ENCODE data around the gene NOSTRIN. TPM values are rescaled to one million over a fixed set of nuclear protein-coding genes. Genes with fewer than 3 reads are reported as not detected.

NOSTRIN gene
- total RNA-seq, 1 experiment from 2014 or later, result 0.51 TPM

DNA sequence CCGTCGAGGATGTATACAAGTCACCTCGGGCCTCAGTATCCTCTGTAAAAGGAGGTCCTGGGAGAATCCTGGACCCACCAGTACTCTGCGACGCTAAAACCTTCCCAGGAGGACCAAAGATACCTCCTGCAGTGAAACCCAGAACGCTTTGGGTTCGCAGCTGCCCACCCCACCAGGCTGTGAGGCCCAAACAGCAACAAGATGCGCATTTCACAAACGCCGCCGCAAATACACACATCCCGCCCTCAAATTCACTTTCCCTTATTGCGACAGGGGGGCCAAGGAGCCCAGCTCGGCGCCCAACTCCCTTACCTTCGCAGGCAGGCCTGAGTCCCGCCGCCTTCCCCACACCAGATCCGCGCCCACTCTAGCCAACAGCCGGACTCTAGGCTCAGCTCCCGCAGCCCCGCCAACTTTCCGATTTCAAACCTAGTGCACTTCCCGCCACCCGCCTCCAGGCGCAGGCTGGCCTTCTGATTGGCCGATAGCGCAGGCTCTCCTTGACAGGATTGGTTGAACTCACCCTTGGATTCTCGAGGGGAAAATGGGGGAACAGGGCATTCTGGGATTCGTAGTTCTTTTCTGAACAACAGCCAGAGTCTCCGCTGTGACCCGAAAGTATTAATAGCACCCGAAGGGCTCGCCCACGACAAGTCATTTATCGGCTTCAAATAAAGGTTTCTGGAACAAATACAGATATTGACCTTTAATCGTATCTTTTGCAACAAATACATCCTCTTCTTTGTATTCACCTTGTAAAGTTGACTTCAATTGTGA is 87.8 kb downstream of the NOSTRIN start, which contains the start of gene SPC25:
Gene SPC25, minus strand, starts transcription at position 425 of the 777 bp plus-strand sequence. CDS start 911 bp downstream, outside the sequence.
- no peaks in the 10 kb centered on the region for H3K9me3 Mint-ChIP-seq (ENCODE audit: unreplicated experiment)
- POLR2A ChIA-PET, result interaction anchor here (0.6 kb wide), 1 partner anchor 106 kb away, joined by 3 read pairs; no protein-coding TSS in a partner anchor
- H3K27me3 Mint-ChIP-seq (ENCODE audit: insufficient read depth, unreplicated experiment), result peaks cover 34% of the 10 kb centered on the region
- intact Hi-C loops (cut with micrococcal nuclease), result no loop called here
- TF ChIP-seq, protein P1, sequence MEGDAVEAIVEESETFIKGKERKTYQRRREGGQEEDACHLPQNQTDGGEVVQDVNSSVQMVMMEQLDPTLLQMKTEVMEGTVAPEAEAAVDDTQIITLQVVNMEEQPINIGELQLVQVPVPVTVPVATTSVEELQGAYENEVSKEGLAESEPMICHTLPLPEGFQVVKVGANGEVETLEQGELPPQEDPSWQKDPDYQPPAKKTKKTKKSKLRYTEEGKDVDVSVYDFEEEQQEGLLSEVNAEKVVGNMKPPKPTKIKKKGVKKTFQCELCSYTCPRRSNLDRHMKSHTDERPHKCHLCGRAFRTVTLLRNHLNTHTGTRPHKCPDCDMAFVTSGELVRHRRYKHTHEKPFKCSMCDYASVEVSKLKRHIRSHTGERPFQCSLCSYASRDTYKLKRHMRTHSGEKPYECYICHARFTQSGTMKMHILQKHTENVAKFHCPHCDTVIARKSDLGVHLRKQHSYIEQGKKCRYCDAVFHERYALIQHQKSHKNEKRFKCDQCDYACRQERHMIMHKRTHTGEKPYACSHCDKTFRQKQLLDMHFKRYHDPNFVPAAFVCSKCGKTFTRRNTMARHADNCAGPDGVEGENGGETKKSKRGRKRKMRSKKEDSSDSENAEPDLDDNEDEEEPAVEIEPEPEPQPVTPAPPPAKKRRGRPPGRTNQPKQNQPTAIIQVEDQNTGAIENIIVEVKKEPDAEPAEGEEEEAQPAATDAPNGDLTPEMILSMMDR (IDR thresholded peaks at IDR 0.05; ENCODE audit: unreplicated experiment), result no peak
- peak within 1 kb of the TSS; percentile 89 for H3K4me3 Mint-ChIP-seq (ENCODE audit: unreplicated experiment)
- TSS peak; percentile 46 for BruUV-seq (replicated peaks)
- peak; percentile 95 for DNase-seq (ENCODE audit: unreplicated experiment)
- peaks cover 11% of the 10 kb centered on the region for H3K4me1 Mint-ChIP-seq (ENCODE audit: insufficient read depth, unreplicated experiment)
- H3K27ac Mint-ChIP-seq (ENCODE audit: low read depth, unreplicated experiment), result peak within 1 kb of the TSS; percentile 52
- H3K36me3 Mint-ChIP-seq (ENCODE audit: insufficient read depth, unreplicated experiment), result peaks cover 7% of the 10 kb centered on the region
- CTCF ChIA-PET, result interaction anchor here (0.6 to 1.2 kb wide), 2 partner anchors 15 to 242 kb away, joined by 3 read pairs; no protein-coding TSS in a partner anchor

DNA sequence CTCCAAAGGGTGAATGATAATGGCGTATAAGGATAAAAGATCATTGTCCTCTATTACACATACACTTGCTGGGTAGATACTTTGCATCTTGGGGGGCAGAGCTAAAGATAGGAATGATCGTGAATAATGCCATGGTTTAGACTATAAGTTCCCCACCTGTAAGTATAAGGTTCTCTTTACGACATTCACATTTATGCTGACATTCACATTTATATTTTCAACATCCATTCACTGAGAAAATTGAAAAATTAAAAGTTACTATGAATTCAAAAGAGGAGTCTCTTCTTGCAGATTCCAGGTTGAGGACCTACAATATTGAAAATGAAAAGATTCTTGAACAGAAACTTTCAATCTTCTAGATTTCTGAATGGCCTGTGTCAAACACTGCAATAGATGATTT is 89.9 kb downstream of the NOSTRIN start:
- DNase-seq (ENCODE audit: unreplicated experiment), result no peak
- Mint-ChIP-seq H3K4me1 (ENCODE audit: insufficient read depth, unreplicated experiment) (peaks cover 5% of the 10 kb centered on the region), H3K4me3 (ENCODE audit: unreplicated experiment) (no peak overlapping the region), H3K36me3 (ENCODE audit: insufficient read depth, unreplicated experiment) (no peaks in the 10 kb centered on the region), H3K27me3 (ENCODE audit: insufficient read depth, unreplicated experiment) (peaks cover 34% of the 10 kb centered on the region), H3K9me3 (ENCODE audit: unreplicated experiment) (no peaks in the 10 kb centered on the region), H3K27ac (ENCODE audit: low read depth, unreplicated experiment) (no peak overlapping the region)
- TF ChIP-seq, protein P1 (IDR thresholded peaks at IDR 0.05; ENCODE audit: unreplicated experiment), result no peak
- CTCF ChIA-PET, result interaction anchor here (0.9 kb wide), 1 partner anchor 30 kb away, joined by 3 read pairs; no protein-coding TSS in a partner anchor
- BruUV-seq (replicated peaks), result no TSS peak
- POLR2A ChIA-PET, result interaction anchor here (0.7 kb wide), 1 partner anchor 433 kb away, joined by 3 read pairs; no protein-coding TSS in a partner anchor
- intact Hi-C loops (cut with micrococcal nuclease), result no loop called here

DNA sequence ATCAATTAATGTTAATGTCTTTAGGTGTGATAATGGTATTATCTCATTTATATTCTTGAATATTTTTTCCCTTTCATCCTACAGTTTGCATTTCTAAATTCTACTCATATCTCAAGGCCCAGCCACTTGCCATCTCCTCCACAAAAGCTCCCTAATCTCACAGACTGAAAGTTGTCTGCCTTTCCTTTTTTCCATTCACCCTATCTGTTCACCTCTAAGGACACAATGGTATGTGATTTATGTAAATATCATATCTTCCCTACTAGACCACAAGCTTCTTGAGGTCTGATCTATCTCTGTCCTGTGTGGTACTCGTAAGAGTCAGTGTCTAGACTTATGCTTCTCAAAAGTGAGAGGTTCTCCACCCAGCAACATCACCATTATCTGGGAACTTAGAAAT is 91.7 kb downstream of the NOSTRIN start:
- CTCF ChIA-PET, result interaction anchor here (0.8 kb wide), 1 partner anchor 557 kb away, joined by 3 read pairs; no protein-coding TSS in a partner anchor

DNA sequence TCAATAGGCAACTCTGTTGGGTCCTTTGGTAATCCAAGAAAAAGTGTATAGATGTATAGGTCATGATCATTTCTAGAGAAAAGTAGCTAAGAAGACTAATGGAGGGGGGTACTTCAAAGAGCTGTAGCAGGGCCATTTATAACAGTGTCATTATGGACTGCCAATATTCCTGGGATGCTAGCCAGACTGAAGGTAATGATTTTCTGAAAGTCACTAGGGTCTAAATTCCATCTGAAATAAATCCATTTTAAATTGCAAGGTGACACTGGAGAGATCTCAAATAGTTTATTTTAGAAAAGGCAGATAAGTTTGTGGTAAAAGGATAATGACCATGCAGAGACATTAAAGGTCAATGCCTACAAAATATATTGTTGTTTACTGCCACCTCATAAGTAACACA is 92.3 kb downstream of the NOSTRIN start:
- Mint-ChIP-seq H3K4me1 (ENCODE audit: insufficient read depth, unreplicated experiment) (peaks cover 5% of the 10 kb centered on the region), H3K27ac (ENCODE audit: low read depth, unreplicated experiment) (no peak overlapping the region), H3K9me3 (ENCODE audit: unreplicated experiment) (no peaks in the 10 kb centered on the region), H3K4me3 (ENCODE audit: unreplicated experiment) (no peak overlapping the region), H3K36me3 (ENCODE audit: insufficient read depth, unreplicated experiment) (no peaks in the 10 kb centered on the region), H3K27me3 (ENCODE audit: insufficient read depth, unreplicated experiment) (peaks cover 46% of the 10 kb centered on the region)
- intact Hi-C loops (cut with micrococcal nuclease), result no loop called here
- ChIA-PET CTCF (interaction anchor here (0.8 kb wide), 1 partner anchor 558 kb away, joined by 3 read pairs; no protein-coding TSS in a partner anchor), POLR2A (no interaction called here)
- TF ChIP-seq, protein P1 (IDR thresholded peaks at IDR 0.05; ENCODE audit: unreplicated experiment), result no peak
- DNase-seq (ENCODE audit: unreplicated experiment), result no peak
- no TSS peak for BruUV-seq (replicated peaks)

More for the DNA sequence above, 91.7 kb downstream of the NOSTRIN start:
- no peaks in the 10 kb centered on the region for H3K36me3 Mint-ChIP-seq (ENCODE audit: insufficient read depth, unreplicated experiment)
- peaks cover 5% of the 10 kb centered on the region for H3K4me1 Mint-ChIP-seq (ENCODE audit: insufficient read depth, unreplicated experiment)
- intact Hi-C loops (cut with micrococcal nuclease), result no loop called here
- TF ChIP-seq, protein P1 (IDR thresholded peaks at IDR 0.05; ENCODE audit: unreplicated experiment), result no peak
- peaks cover 40% of the 10 kb centered on the region for H3K27me3 Mint-ChIP-seq (ENCODE audit: insufficient read depth, unreplicated experiment)
- no peak for DNase-seq (ENCODE audit: unreplicated experiment)
- POLR2A ChIA-PET, result interaction anchor here (0.8 kb wide), 1 partner anchor 12 kb away, joined by 3 read pairs; no protein-coding TSS in a partner anchor
- no peaks in the 10 kb centered on the region for H3K9me3 Mint-ChIP-seq (ENCODE audit: unreplicated experiment)
- no TSS peak for BruUV-seq (replicated peaks)
- no peak overlapping the region for H3K27ac Mint-ChIP-seq (ENCODE audit: low read depth, unreplicated experiment)
- no peak overlapping the region for H3K4me3 Mint-ChIP-seq (ENCODE audit: unreplicated experiment)
